DND-41 (cell line): ENCODE data around the gene NFAM1.

ENCODE experiments used
- ATAC-seq: fragments of 200-7000 bp; cut with Tn5 transposase; 3 replicates; pipeline ENCODE4 v1.9.1; 2021; ENCODE audit warnings: low read depth; ENCODE audit not compliant: insufficient read depth
- DNase-seq: peaks from one replicate; pipeline ENCODE4 v3.0.0-alpha.2; 2020
- H2AFZ ChIP-seq: 2 replicates; pipeline ENCODE4 v1.6.0; 2012; ENCODE audit warnings: low read depth, low read length
- H3K27ac ChIP-seq: 2 replicates; pipeline ENCODE4 v1.5.1; 2012; ENCODE audit warnings: low read length, inconsistent platforms
- H3K27me3 ChIP-seq: fragments of 200-600 bp; sonication (generic); 2 replicates; pipeline ENCODE4 v1.6.0; 2012; ENCODE audit warnings: low read length, mild to moderate bottlenecking, inconsistent platforms; ENCODE audit not compliant: insufficient read depth, poor library complexity
- H3K36me3 ChIP-seq: 2 replicates; pipeline ENCODE4 v1.5.1; 2012; ENCODE audit warnings: low read length, inconsistent platforms; ENCODE audit not compliant: insufficient read depth
- H3K4me1 ChIP-seq: 2 replicates; pipeline ENCODE4 v1.5.1; 2012; ENCODE audit warnings: mild to moderate bottlenecking, low read length; ENCODE audit not compliant: insufficient read depth
- H3K4me2 ChIP-seq: 2 replicates; pipeline ENCODE4 v1.6.0; 2012; ENCODE audit warnings: mild to moderate bottlenecking, moderate library complexity, low read length, inconsistent platforms; ENCODE audit not compliant: insufficient read depth
- H3K4me3 ChIP-seq, 2 experiments: fragments of 200-600 bp in 1 of 2; shearing (Covaris generic) in 1 of 2; 2 replicates each; pipeline ENCODE4 v1.5.1; 2012 to 2016; ENCODE audit warnings: inconsistent platforms in 2 of 2, low read length in 2 of 2, mild to moderate bottlenecking in 2 of 2, low read depth in 1 of 2, moderate library complexity in 1 of 2
- H3K79me2 ChIP-seq: 2 replicates; pipeline ENCODE4 v1.6.0; 2012; ENCODE audit warnings: low read length, inconsistent platforms; ENCODE audit not compliant: insufficient read depth
- H3K9ac ChIP-seq: 2 replicates; pipeline ENCODE4 v1.6.0; 2012; ENCODE audit warnings: low read depth, mild to moderate bottlenecking, inconsistent platforms, low read length, moderate library complexity
- H3K9me3 ChIP-seq: 2 replicates; pipeline ENCODE4 v1.5.1; 2012; ENCODE audit warnings: low read length, moderate library complexity, mild to moderate bottlenecking, inconsistent platforms; ENCODE audit not compliant: insufficient read depth, severe bottlenecking
- H4K20me1 ChIP-seq: 2 replicates; pipeline ENCODE4 v1.6.0; 2012; ENCODE audit warnings: low read length; ENCODE audit not compliant: insufficient read depth
- CTCF ChIP-seq: IDR thresholded peaks from 2 replicates; pipeline ENCODE4 v1.5.1; 2012; ENCODE audit warnings: borderline replicate concordance, low read length, moderate library complexity, mild to moderate bottlenecking; ENCODE audit not compliant: poor library complexity, severe bottlenecking; ENCODE audit errors: extremely low read depth
- EZH2 ChIP-seq: IDR thresholded peaks from 3 replicates; pipeline ENCODE4 v1.6.1; 2012; ENCODE audit warnings: borderline replicate concordance, low read depth, mild to moderate bottlenecking, moderate library complexity, low read length, inconsistent platforms; ENCODE audit not compliant: severe bottlenecking

NFAM1 gene

GRCh38 chr22:42344361-42344905, 87.8 kb downstream of the NFAM1 start:
- Histone ChIP-seq H3K9ac (peak overlapping the region; percentile 50), H3K36me3 (no peaks in the 10 kb centered on the region), H4K20me1 (peaks cover 18% of the 10 kb centered on the region), H2AFZ (peak overlapping the region; percentile 65; the same call in 1 of the 2 replicates), H3K27me3 (no peaks in the 10 kb centered on the region), H3K4me3 (peak overlapping the region in 1 of 2 experiments; percentile 47; a peak in 2 of 4 replicates), H3K4me1 (peaks cover 43% of the 10 kb centered on the region), H3K79me2 (peaks cover 24% of the 10 kb centered on the region), H3K9me3 (no peaks in the 10 kb centered on the region), H3K27ac (0 out of 2 replicates have a peak overlapping the region, but pooled peaks have one; percentile 53), H3K4me2 (peak overlapping the region; percentile 60)
- TF ChIP-seq EZH2 = no peak
- TF ChIP-seq CTCF = no peak
- ATAC-seq (no peak), DNase-seq (peak; percentile 19)

GRCh38 chr22:42343531-42344081, 88.6 kb downstream of the NFAM1 start:
- peaks cover 43% of the 10 kb centered on the region for H3K4me1 ChIP-seq
- no peaks in the 10 kb centered on the region for H3K27me3 ChIP-seq
- DNase-seq (peak; percentile 58), ATAC-seq (peak; percentile 39; the same call in 2 of the 3 replicates)
- peak overlapping the region; percentile 67 for H3K9ac ChIP-seq
- no peak for TF ChIP-seq EZH2
- H3K4me3 ChIP-seq = peak overlapping the region in 1 of 2 experiments; percentile 69; a peak in 2 of 4 replicates
- 0 out of 2 replicates have a peak overlapping the region, but pooled peaks have one; percentile 41 for H2AFZ ChIP-seq
- H3K79me2 ChIP-seq = peaks cover 32% of the 10 kb centered on the region
- no peaks in the 10 kb centered on the region for H3K9me3 ChIP-seq
- H3K36me3 ChIP-seq = no peaks in the 10 kb centered on the region
- no peak overlapping the region; the same call in 1 of the 2 replicates for H3K4me2 ChIP-seq
- H4K20me1 ChIP-seq = peaks cover 25% of the 10 kb centered on the region
- no peak overlapping the region for H3K27ac ChIP-seq

- Histone ChIP-seq H3K4me2 (peak overlapping the region; percentile 94), H3K27ac (peak overlapping the region; percentile 67)
These were observed 89.1 kb downstream of the NFAM1 start for GRCh38 chr22:42343121-42343454.

More at GRCh38 chr22:42343121-42343454, 89.1 kb downstream of the NFAM1 start:
- peak overlapping the region; percentile 59 for H2AFZ ChIP-seq
- DNase-seq = peak; percentile 47
- H3K4me1 ChIP-seq = peaks cover 40% of the 10 kb centered on the region
- TF ChIP-seq CTCF = no peak
- TF ChIP-seq EZH2 = no peak
- H3K9me3 ChIP-seq = no peaks in the 10 kb centered on the region
- H3K9ac ChIP-seq = peak overlapping the region; percentile 67
- H4K20me1 ChIP-seq = peaks cover 27% of the 10 kb centered on the region
- peaks cover 36% of the 10 kb centered on the region for H3K79me2 ChIP-seq
- H3K4me3 ChIP-seq = peak overlapping the region; percentile 43 to 69
- no peaks in the 10 kb centered on the region for H3K36me3 ChIP-seq
- no peak for ATAC-seq
- no peaks in the 10 kb centered on the region for H3K27me3 ChIP-seq
